ENCODE measurements around the gene ZNF688.
"Not testable (repeated sequence)": the region's sequence is repeated elsewhere in the genome, so short reads cannot be mapped to it uniquely, and the experiment has no call there.

Gene ZNF688

GRCh38 chr16:30557957-30558788 is 13.3 kb downstream of the ZNF688 start, which contains the start of gene ZNF764:
Gene ZNF764 (minus strand): TSS chr16:30558374. CDS start chr16:30558182, 192 bp downstream.
- peak; percentile 91 to 93 for DNase-seq (ENCODE audit: low read depth in 1 of 2, low spot score in 1 of 2)

DNA sequence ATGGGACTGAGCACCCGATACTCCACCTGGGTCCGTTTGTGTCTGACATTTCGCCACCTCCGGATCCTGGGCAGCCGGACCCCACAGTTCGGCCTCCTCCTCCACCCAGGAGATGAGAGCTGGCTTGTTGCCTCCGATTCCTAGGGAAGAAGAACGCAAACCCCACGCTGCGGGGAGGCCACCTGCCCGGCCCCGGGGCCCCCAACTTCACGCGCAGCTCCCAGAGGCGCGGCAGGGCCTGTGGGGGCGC is 13.9 kb downstream of the ZNF688 start:
- peak in 1 of 2 donors; percentile 40 for DNase-seq (ENCODE audit: low read depth in 1 of 2, low spot score in 1 of 2)

DNA sequence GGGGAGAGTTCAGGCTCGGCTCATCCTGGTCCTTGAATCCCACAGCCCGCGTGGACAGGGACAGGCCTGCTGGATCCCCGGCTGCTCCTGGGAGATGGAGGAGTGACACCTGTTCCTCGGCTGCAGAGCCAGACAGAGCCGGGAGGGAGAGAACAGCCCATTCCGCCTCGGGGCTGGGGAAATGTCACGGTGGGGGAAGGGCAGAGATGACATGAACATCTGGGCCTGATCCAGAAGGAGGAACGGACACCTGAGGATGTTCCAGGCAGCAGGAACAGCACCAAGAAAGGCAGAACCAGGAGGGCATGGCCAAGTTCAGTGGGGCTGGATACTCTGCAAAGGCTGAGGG is 15.4 kb downstream of the ZNF688 start:
- DNase-seq (ENCODE audit: low read depth in 1 of 2, low spot score in 1 of 2), result no peak

DNA sequence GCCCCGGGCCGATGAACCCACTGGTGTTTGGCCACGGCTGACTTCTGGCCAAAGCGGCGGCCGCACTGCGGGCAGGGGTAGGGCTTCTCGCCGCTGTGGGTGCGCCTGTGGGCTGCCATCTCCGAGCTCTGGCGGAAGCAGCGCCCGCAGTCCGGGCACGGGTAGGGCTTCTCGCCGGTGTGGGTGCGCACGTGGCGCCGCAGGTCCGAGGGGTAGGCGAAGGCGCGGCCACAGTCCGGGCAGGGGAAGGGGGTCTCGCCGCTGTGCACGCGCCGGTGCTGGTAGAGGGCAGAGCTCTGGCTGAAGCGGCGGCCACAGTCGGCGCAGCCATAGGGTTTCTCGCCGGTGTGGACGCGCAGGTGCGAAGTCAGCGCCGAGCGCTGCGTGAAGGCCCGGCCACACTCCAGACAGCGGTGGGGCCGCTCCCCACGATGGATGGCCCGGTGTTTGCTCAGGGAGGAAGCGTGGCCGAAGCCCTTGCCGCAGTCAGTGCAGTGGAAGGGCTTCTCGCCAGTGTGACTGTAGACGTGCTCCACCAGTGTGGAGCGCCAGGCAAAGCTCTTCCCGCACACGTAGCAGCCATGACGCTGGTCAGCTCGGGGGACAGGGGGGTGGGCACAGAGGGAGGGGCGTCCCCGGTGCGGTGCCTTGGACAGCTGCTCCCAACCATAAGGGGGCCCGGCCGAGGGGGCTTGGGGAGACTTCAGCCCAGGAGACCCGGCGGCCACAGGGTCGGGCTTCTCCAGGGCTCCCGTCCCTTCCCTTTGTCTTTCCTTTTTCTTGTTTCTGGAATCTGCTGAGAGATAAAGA is 16.0 kb downstream of the ZNF688 start:
- DNase-seq (ENCODE audit: low read depth in 1 of 2, low spot score in 1 of 2), result no peak

- no peak for DNase-seq (ENCODE audit: low read depth in 1 of 2, low spot score in 1 of 2)
These were observed 16.8 kb downstream of the ZNF688 start for GRCh38 chr16:30554557-30555314.

GRCh38 chr16:30553393-30553899 is 18.1 kb downstream of the ZNF688 start:
- DNase-seq (ENCODE audit: low read depth in 1 of 2, low spot score in 1 of 2), result no peak

- no peak for DNase-seq (ENCODE audit: low read depth in 1 of 2, low spot score in 1 of 2)
These were observed 18.6 kb downstream of the ZNF688 start for GRCh38 chr16:30552956-30553355.

DNA sequence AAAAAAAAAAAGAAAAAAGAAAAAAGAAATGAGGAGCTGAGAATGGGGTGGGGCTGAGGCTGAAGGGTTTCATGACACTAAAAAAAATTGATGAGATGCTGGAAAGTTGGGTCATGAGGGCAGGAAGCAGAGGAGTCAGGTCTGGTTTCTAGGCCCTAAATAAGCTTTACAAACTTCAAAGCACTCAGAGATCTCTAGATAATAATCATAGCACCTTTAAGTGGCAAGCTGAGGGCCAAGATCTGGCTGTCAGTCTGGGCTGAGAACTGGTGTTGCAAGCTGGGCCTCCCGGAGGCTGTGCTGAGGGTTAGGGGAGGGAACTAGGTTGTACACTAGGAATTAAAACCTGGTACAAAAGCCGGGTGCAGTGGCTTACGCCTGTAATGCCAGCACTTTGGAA is 19.7 kb downstream of the ZNF688 start:
- peak; percentile 31 to 45 for DNase-seq (ENCODE audit: low read depth in 1 of 2, low spot score in 1 of 2)

GRCh38 chr16:30548416-30549253 is 22.9 kb downstream of the ZNF688 start:
- no peak for DNase-seq (ENCODE audit: low read depth in 1 of 2, low spot score in 1 of 2)

- DNase-seq (ENCODE audit: low read depth in 1 of 2, low spot score in 1 of 2), result no peak
These were observed 25.4 kb downstream of the ZNF688 start for GRCh38 chr16:30546115-30546514.

GRCh38 chr16:30543067-30543466 is 28.4 kb downstream of the ZNF688 start:
- DNase-seq (ENCODE audit: low read depth in 1 of 2, low spot score in 1 of 2), result no peak

DNA sequence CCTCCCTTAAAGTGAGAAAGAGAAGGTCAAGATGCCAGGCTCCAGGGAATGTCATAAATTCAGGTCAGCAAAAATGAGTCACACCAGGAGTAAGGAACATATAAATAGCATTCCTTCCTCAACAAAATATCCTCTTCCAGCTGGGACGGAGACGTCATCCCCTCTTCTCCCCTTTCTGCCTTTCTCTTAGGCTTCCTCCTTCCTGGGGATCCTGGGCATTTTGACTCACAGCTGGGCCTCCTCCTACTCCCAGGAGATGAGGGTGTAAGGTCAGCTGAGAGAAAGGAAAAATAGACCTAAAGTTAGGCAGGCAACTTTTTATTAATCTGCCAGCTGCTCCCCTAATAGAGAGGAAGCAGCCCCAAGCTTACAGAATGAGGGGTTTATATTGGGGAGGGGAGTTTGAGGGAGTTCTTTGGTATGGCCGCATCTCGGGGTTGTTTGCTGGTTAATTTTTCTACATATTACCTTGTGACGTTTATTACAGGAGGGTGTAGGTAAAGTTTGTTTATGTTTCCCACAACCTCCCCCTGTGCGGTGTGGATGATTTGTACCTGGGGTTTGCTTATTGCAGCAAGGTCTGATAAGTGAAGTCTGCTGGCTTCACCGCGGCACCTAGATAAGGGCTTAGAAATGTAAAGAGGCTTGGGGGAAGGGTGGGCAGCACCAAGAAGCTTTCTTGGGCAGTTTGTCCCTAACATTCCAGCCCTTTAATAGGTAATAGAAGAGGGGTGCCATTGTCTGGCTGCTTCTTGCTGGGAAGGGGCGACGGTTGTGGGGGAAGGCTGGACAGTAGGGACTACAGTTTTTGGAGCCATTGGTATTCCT is 29.8 kb downstream of the ZNF688 start:
- no peak for DNase-seq (ENCODE audit: low read depth in 1 of 2, low spot score in 1 of 2)

DNA sequence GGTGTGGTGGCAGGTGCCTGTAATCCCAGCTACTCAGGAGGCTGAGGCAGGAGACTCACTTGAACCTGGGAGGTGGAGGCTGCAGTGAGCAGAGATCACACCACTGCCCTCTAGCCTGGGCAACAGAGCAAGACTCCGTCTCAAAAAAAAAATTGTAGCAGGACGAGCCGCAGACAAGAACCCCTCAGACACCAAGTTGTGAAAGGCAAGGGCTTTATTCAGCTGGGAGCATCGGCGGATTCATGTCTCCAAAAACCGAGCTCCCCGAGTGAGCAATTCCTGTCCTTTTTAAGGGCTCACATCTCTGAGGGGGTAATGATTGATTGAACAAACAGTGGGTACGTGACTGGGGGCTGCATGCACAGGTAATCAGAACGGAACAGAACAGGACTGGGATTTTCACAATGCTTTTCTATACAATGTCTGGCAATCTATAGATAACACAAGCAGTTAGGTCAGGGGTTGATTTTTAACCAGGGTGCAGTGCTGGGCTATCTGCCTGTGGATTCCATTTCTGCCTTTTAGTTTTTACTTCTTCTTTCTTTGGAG is 30.5 kb downstream of the ZNF688 start:
- DNase-seq (ENCODE audit: low read depth in 1 of 2, low spot score in 1 of 2), result not testable (repeated sequence)

GRCh38 chr16:30539986-30540526 is 31.5 kb downstream of the ZNF688 start:
- DNase-seq (ENCODE audit: low read depth in 1 of 2, low spot score in 1 of 2), result not testable (repeated sequence)

DNA sequence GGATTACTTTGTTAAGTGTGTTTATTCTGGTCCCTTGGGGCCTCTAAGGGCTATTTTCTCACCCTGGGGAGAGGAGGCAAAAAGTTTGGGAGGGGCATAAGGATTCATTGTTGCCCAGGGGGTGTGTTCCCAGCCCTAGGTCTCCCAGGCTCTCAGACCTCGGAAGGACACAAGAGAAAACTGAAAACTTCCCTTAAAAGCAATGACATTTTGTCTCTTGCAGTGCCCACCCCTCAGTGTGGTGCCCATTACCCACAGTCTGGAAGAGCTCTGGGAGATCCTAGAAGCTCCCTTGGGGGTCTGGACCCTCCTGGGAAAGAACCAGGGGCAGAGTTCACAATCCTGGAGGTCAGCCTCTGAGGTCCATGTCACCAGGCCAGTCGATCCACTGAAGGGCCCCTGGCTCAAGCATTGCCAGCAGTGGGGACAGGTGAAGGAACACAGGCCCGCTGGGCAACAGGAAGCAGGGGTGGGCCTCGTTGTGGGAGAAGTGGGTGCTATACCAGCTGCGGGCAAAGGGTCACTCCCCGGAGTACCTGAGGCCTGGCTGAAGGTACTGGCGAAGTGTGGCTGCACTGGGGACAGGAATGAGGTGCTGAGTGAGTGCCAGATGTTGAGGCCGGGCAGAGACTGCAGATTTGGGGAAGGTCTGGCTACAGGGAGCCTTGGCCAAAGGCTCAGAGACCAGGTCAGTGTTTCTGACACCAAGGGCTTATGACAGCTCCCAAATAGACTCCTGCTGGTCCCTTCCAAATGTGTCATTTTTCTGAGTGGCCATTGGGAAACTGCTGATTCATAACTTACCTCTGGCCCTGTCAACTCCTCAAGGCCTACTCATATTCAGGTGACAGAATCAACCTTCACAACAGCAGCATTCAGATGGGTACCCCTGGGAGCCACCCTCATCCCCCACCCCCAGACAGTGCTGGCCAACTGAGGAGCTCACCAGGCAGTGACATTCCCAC is 32.2 kb downstream of the ZNF688 start:
- no peak for DNase-seq (ENCODE audit: low read depth in 1 of 2, low spot score in 1 of 2)

GRCh38 chr16:30536391-30537024 is 35.0 kb downstream of the ZNF688 start:
- DNase-seq (ENCODE audit: low read depth in 1 of 2, low spot score in 1 of 2), result not testable (repeated sequence)

DNA sequence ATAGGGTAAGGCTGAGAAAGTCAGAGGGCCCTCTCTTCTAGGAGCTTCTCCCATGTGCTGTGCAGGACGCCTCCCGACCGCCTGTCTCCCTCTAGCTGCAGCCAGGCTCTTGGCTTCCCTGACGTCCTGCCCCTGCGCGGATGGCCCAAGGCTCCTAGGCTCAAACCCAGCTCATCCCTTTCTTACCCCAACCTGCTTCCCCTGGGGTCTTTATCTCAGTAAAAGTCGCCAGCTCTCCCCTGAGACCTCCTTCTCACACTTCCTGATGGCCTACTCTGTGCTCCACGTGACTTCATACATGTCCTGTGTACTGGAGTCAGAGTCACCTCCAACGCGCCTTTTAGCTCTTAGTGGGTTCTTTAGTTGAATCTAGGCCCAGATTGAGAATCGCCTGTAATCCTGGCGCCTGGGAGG is 35.7 kb downstream of the ZNF688 start:
- DNase-seq (ENCODE audit: low read depth in 1 of 2, low spot score in 1 of 2), result peak in 1 of 2 donors; percentile 53

Data from stimulated activated CD4-positive, alpha-beta T cell treated with anti-CD3 and anti-CD28 coated beads, Interleukin-15, amount 100 ng/mL, for 1 hour (primary cell).